Pancreas (tissue), 10 donors: Measurements from ENCODE around the gene MRPL55. TPM values are rescaled to one million over a fixed set of nuclear protein-coding genes. Genes with fewer than 3 reads are reported as not detected.

Experiments
- ATAC-seq, 4 donors: fragments of 200-7000 bp; cut with Tn5 transposase; one replicate each; pipeline versions ENCODE4 v1.8.0 to v1.9.1; 2020; ENCODE audit warnings: mild to moderate bottlenecking in 4 of 4, moderate library complexity in 4 of 4
- DNase-seq, 6 donors: peaks; one replicate each; pipeline ENCODE4 v3.0.0-alpha.2; 2020
- FAIRE-seq: peaks from 2 replicates; lab custom pipeline; 2012; peaks lifted over from hg19 to GRCh38; lab: Jason Lieb, UNC
- H3K27ac ChIP-seq, 4 donors: fragments of 200-600 bp; sonication (generic); 1 replicate in 3 of 4; 2 replicates in 1 of 4; pipeline versions ENCODE4 v1.5.0 to v1.8.0; 2020
- H3K27me3 ChIP-seq, 4 donors: fragments of 200-600 bp; one replicate each; pipeline ENCODE4 v1.8.0; 2021
- H3K36me3 ChIP-seq, 3 donors: fragments of 200-600 bp; sonication (generic) in 1 of 3; one replicate each; pipeline versions ENCODE4 v1.5.0 to v1.8.0; 2020 to 2021
- H3K4me1 ChIP-seq, 3 donors: fragments of 200-600 bp; one replicate each; pipeline ENCODE4 v1.8.0; 2021
- H3K4me3 ChIP-seq, 4 donors: fragments of 200-600 bp; sonication (generic) in 2 of 4; one replicate each; pipeline versions ENCODE4 v1.5.0 to v1.8.0; 2020 to 2021
- H3K9me3 ChIP-seq, 4 donors: fragments of 200-600 bp; one replicate each; pipeline ENCODE4 v1.8.0; 2021
- WGBS, 2 donors: extraction: QIAGEN DNeasy Blood & Tissue Kit; methylation state at CpG; one replicate each; pipeline ENCODE4 v1.1.7; 2013; 5-methylcytosine and 5-hydroxymethylcytosine counted together
- intact Hi-C, 3 donors: fragments of 100-400 bp; cut with DNase I; formaldehyde crosslinking; loops; one replicate each; pipeline versions ENCODE4 v1.11.1 to v1.14.2; 2022
- polyA plus RNA-seq, 2 donors: library from polyadenylated mRNA; stranded (reverse); fragments of 200-250 nt; gene quantifications; one replicate each; pipeline ENCODE4 v1.2.3, GENCODE V29; 2013
- total RNA-seq, 6 donors: library from RNA; stranded (reverse); fragmentation: NEBNext Ultra II Directional in 4 of 6; extraction: Animal tissue kit (Norgen Biotek cat#: 25700) in 4 of 6; gene quantifications; one replicate each; pipeline versions ENCODE4 v1.2.1 to v1.2.4, GENCODE V29; 2021 to 2023
- TF ChIP-seq, protein P1 (sequence below), 4 donors: fragments of 200-600 bp; sonication (generic) in 3 of 4; IDR thresholded peaks; one replicate each; pipeline versions ENCODE4 v1.5.0 to v1.8.0; 2021; ENCODE audit warnings: antibody characterized with exemption in 4 of 4
- donor health status: healthy with polysubstance abuse.
- donor health status: DM: no; HTN: no; CAD: no; lungs with moderate emphysema.
- donor health status: DM: no; HTN: no; CAD: no.
- donor health status: control.
- donor health status: control.
- donor health status: Bipolar disorder and iron deficiency.
- donor health status: DM: yes; HTN: yes; CAD: no.
- donor health status: DM: no; HTN: no; CAD: no.
- donor health status: DM: no; HTN: no; CAD: no.
- donor health status: DM: yes; HTN: yes; CAD: no.

MRPL55 gene
- total and polyA plus RNA-seq, 8 donors = 18.1 to 113 (median 24.0) TPM

- intact Hi-C loops = no loop called here
- no peak for DNase-seq
- no peaks in the 10 kb centered on the region for H3K9me3 ChIP-seq
- WGBS, 2 donors = 24 to 25% methylated on average over 30 of the region's 30 CpGs
- no peaks in the 10 kb centered on the region for H3K36me3 ChIP-seq
- H3K27me3 ChIP-seq = no peaks in the 10 kb centered on the region
- H3K4me3 ChIP-seq = peak overlapping the region; percentile 16 to 97 (median 54)
- FAIRE-seq = no peak
- ATAC-seq = no peak
- TF ChIP-seq, protein P1, sequence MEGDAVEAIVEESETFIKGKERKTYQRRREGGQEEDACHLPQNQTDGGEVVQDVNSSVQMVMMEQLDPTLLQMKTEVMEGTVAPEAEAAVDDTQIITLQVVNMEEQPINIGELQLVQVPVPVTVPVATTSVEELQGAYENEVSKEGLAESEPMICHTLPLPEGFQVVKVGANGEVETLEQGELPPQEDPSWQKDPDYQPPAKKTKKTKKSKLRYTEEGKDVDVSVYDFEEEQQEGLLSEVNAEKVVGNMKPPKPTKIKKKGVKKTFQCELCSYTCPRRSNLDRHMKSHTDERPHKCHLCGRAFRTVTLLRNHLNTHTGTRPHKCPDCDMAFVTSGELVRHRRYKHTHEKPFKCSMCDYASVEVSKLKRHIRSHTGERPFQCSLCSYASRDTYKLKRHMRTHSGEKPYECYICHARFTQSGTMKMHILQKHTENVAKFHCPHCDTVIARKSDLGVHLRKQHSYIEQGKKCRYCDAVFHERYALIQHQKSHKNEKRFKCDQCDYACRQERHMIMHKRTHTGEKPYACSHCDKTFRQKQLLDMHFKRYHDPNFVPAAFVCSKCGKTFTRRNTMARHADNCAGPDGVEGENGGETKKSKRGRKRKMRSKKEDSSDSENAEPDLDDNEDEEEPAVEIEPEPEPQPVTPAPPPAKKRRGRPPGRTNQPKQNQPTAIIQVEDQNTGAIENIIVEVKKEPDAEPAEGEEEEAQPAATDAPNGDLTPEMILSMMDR (IDR thresholded peaks at IDR 0.05) = no peak
- peak overlapping the region; percentile 87 to 96 (median 92) for H3K27ac ChIP-seq
- H3K4me1 ChIP-seq = peaks cover 11 to 25% (median 25%) of the 10 kb centered on the region in 3 donors
Measured at GRCh38 chr1:228139406-228139930, 30.4 kb upstream of the MRPL55 start.

- 31 to 43% methylated on average over 1 of the region's 1 CpG for WGBS, 2 donors
- H3K27me3 ChIP-seq = no peaks in the 10 kb centered on the region
- FAIRE-seq = no peak
Measured at GRCh38 chr1:228136901-228137300, 27.8 kb upstream of the MRPL55 start.

DNA sequence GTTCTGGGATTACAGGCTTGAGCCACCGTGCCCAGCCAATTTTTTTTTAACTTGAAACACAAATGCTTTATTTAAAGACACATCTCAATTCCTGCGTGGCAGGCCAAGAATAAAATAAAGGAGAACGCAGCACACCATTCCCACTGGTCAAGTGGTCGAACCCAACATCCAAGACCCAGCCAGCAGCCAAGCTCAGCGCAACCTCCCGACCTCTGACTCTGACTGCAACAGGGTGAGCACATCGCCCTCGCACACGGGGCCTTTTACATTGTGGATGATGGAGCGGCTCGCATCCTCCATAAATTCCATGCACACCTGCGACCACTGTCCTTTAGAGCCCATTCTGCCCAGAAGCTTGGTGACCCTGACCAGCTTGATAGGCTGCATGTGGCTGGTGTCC, 25.5 kb upstream of the MRPL55 start:
- TF ChIP-seq, protein P1 (IDR thresholded peaks at IDR 0.05) = no peak
- Histone ChIP-seq H3K27ac (no peak overlapping the region), H3K36me3 (no peaks in the 10 kb centered on the region), H3K4me3 (no peak overlapping the region), H3K4me1 (no peaks in the 10 kb centered on the region), H3K9me3 (no peaks in the 10 kb centered on the region), H3K27me3 (no peaks in the 10 kb centered on the region)
- FAIRE-seq = no peak
- DNase-seq = no peak
- intact Hi-C loops = no loop called here
- WGBS, 2 donors = 70 to 87% methylated on average over 12 of the region's 12 CpGs
- ATAC-seq = no peak

More at GRCh38 chr1:228136901-228137300, 27.8 kb upstream of the MRPL55 start:
- ATAC-seq (no peak), DNase-seq (no peak)
- Histone ChIP-seq H3K4me3 (no peak overlapping the region), H3K36me3 (no peaks in the 10 kb centered on the region), H3K27ac (no peak overlapping the region), H3K9me3 (no peaks in the 10 kb centered on the region), H3K4me1 (peaks cover 0 to 6% (median 3%) of the 10 kb centered on the region in 3 donors)
- intact Hi-C loops = no loop called here
- TF ChIP-seq, protein P1 (IDR thresholded peaks at IDR 0.05) = no peak

DNA sequence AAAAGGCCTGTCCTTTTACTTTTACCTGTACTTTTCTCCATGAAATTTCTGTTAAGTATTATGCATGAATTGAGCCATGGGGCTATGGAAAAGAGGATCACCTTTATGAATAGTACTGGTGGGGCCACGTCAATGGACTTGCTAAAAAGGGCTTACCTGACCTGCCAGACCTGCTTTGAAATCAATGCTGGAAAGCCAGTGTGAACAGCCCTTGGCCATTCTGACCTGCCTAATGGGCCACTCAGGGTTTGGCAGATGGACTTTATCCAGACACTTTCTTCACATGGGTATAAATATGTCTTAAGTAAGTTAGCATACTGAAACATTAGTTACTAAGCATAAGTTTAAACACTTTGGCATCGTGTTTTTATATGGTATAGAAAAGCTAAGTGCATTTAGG, 22.7 kb upstream of the MRPL55 start:
- TF ChIP-seq, protein P1 (IDR thresholded peaks at IDR 0.05) = no peak
- H3K36me3 ChIP-seq = no peaks in the 10 kb centered on the region
- intact Hi-C loops = no loop called here
- DNase-seq = no peak
- H3K4me1 ChIP-seq = no peaks in the 10 kb centered on the region
- H3K9me3 ChIP-seq = no peaks in the 10 kb centered on the region
- no peak overlapping the region for H3K4me3 ChIP-seq
- ATAC-seq = peak in 3 of 4 donors; percentile 5 to 15 (median 7)
- H3K27ac ChIP-seq = peak overlapping the region; percentile 47 to 74 (median 64)
- WGBS, 2 donors = 66 to 67% methylated on average over 2 of the region's 2 CpGs
- no peaks in the 10 kb centered on the region for H3K27me3 ChIP-seq
- no peak for FAIRE-seq

- TF ChIP-seq, protein P1 (IDR thresholded peaks at IDR 0.05) = no peak
- no peaks in the 10 kb centered on the region for H3K36me3 ChIP-seq
- no peaks in the 10 kb centered on the region for H3K27me3 ChIP-seq
- intact Hi-C loops = no loop called here
- H3K4me3 ChIP-seq = no peak overlapping the region
- no peak for FAIRE-seq
- H3K4me1 ChIP-seq = no peaks in the 10 kb centered on the region
- ATAC-seq = no peak
- no peak overlapping the region for H3K27ac ChIP-seq
- H3K9me3 ChIP-seq = no peaks in the 10 kb centered on the region
- no peak for DNase-seq
- WGBS, 2 donors = 72 to 82% methylated on average over 5 of the region's 5 CpGs
Measured at GRCh38 chr1:228125185-228125584, 16.1 kb upstream of the MRPL55 start.
